HS-5 (cell line): ENCODE measurements around the gene USP6NL.

Experiments used
- DNase-seq: peaks from one replicate; pipeline ENCODE4 v3.0.0-alpha.2; 2012; ENCODE audit warnings: low read depth

The USP6NL gene

GRCh38 chr10:11415095-11415494 lies 196.4 kb downstream of the USP6NL start:
- DNase-seq: no peak

- no peak for DNase-seq
Measured at GRCh38 chr10:11414314-11415038, 197.0 kb downstream of the USP6NL start.

GRCh38 chr10:11411926-11412545 lies 199.4 kb downstream of the USP6NL start:
- DNase-seq: no peak

- no peak for DNase-seq
Measured at GRCh38 chr10:11409357-11409756, 202.1 kb downstream of the USP6NL start.

GRCh38 chr10:11407939-11408338 lies 203.5 kb downstream of the USP6NL start:
- no peak for DNase-seq

- DNase-seq: no peak
Measured at GRCh38 chr10:11406746-11407145, 204.7 kb downstream of the USP6NL start.

- DNase-seq: no peak
Measured at GRCh38 chr10:11404901-11405300, 206.5 kb downstream of the USP6NL start.
